SK-N-SH treated with all-trans-retinoic acid at 6 μM for 48 hours (cell line): ENCODE results near the gene SRRM5.

ENCODE experiments used
- ARNTL ChIP-seq: fragments of 450-650 bp; formaldehyde crosslinking; IDR thresholded peaks from 2 replicates; pipeline ENCODE4 v1.5.0; 2020; ENCODE audit warnings: low read depth, mild to moderate bottlenecking, moderate library complexity, borderline replicate concordance
- BACH2 ChIP-seq: fragments of 250-450 bp; sonication (Bioruptor Pico); IDR thresholded peaks from 2 replicates; pipeline ENCODE4 v1.9.0; 2021; ENCODE audit warnings: mild to moderate bottlenecking, borderline replicate concordance
- CSDC2 ChIP-seq: fragments of 250-450 bp; sonication (Bioruptor Pico); IDR thresholded peaks from 2 replicates; pipeline ENCODE4 v1.5.0; 2020; ENCODE audit warnings: mild to moderate bottlenecking, moderate library complexity
- OSR1 ChIP-seq: fragments of 250-450 bp; sonication (Bioruptor Pico); IDR thresholded peaks from 2 replicates; pipeline ENCODE4 v1.8.0; 2022; ENCODE audit warnings: moderate library complexity, mild to moderate bottlenecking, inconsistent platforms
- RARB ChIP-seq: fragments of 250-450 bp; sonication (Bioruptor Pico); IDR thresholded peaks from 2 replicates; pipeline ENCODE4 v1.8.0; 2021; ENCODE audit warnings: mild to moderate bottlenecking, moderate library complexity
- SNAI2 ChIP-seq: fragments of 250-450 bp; sonication (Bioruptor Pico); IDR thresholded peaks from 2 replicates; pipeline ENCODE4 v1.5.0; 2020; ENCODE audit warnings: mild to moderate bottlenecking, moderate library complexity
- ZFP30 ChIP-seq: fragments of 450-650 bp; formaldehyde crosslinking; IDR thresholded peaks from 2 replicates; pipeline ENCODE4 v1.5.0; 2022; ENCODE audit warnings: mild to moderate bottlenecking, moderate library complexity
- ZNF565 ChIP-seq: fragments of 450-650 bp; formaldehyde crosslinking; conservative IDR thresholded peaks from 2 replicates; pipeline ENCODE4 v1.5.0; 2020; ENCODE audit warnings: low read depth, mild to moderate bottlenecking, moderate library complexity
- TF ChIP-seq, protein P1 (sequence below): fragments of 250-450 bp; sonication (Bioruptor Pico); IDR thresholded peaks from 2 replicates; pipeline ENCODE4 v1.5.1; 2020; ENCODE audit warnings: low read depth, mild to moderate bottlenecking, moderate library complexity

DNA sequence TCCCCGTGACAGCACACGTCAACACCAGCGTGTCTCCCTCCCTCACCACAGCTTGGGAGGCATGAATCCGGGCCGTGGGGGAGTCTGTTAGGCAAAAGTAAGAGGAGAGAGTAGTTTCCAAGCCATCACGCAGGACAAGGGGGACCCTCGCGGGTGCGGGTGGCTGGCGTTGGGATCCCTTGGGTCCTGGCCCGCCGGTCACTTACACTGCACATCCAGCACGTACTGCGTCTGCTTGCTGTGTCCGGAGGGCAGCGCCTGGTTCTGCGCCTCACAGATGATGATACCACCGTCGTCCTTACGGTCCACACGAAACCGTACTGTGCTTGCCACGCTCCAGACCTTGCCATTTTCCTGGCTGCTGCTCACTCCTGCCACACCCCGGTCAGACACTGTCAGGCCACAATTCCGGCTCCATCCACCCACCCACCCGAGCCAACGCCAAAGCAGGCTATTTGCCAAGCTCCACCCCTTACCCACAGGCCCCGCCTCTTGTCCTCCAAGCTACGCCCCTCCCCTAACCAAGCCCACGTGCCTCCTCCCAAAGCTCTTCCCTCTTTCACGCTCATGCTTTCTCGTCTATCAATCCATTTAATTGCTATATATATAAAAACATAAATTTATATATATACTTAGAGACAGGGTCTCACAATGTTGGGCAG is 14.2 kb downstream of the SRRM5 start:
- TF ChIP-seq ARNTL (CRISPR knock-in tag) (no peak), CSDC2 (CRISPR knock-in tag) (no peak), SNAI2 (CRISPR knock-in tag) (no peak), BACH2 (CRISPR knock-in tag) (no peak), ZNF565 (CRISPR knock-in tag) (no peak), ZFP30 (no peak), OSR1 (CRISPR knock-in tag) (no peak), RARB (no peak)
- TF ChIP-seq, protein P1, sequence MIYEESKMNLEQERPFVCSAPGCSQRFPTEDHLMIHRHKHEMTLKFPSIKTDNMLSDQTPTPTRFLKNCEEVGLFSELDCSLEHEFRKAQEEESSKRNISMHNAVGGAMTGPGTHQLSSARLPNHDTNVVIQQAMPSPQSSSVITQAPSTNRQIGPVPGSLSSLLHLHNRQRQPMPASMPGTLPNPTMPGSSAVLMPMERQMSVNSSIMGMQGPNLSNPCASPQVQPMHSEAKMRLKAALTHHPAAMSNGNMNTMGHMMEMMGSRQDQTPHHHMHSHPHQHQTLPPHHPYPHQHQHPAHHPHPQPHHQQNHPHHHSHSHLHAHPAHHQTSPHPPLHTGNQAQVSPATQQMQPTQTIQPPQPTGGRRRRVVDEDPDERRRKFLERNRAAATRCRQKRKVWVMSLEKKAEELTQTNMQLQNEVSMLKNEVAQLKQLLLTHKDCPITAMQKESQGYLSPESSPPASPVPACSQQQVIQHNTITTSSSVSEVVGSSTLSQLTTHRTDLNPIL (CRISPR knock-in tag): no peak
